Smooth muscle cell (in vitro differentiated cells): ENCODE measurements around the gene LRRC1. TPM values are rescaled to one million over a fixed set of nuclear protein-coding genes. Genes with fewer than 3 reads are reported as not detected.

Experiments used
- DNase-seq: peaks from one replicate; lab custom pipeline; 2025; ENCODE audit not compliant: unreplicated experiment; lab: John Stamatoyannopoulos, UW
- H2AFZ ChIP-seq: fragments of 200-600 bp; sonication (generic); 2 replicates; pipeline ENCODE4 v1.6.0; 2016; ENCODE audit warnings: antibody characterized with exemption, low read depth, mild to moderate bottlenecking
- H3F3A ChIP-seq: fragments of 200-600 bp; sonication (generic); 2 replicates; pipeline ENCODE4 v1.6.0; 2017; ENCODE audit warnings: antibody characterized with exemption, low read depth
- H3K27ac ChIP-seq: fragments of 200-600 bp; sonication (generic); 2 replicates; pipeline ENCODE4 v1.5.1; 2016; ENCODE audit warnings: low read depth, mild to moderate bottlenecking
- H3K27me3 ChIP-seq: fragments of 200-600 bp; sonication (generic); 2 replicates; pipeline ENCODE4 v1.6.1; 2016; ENCODE audit warnings: low read depth, mild to moderate bottlenecking
- H3K36me3 ChIP-seq: fragments of 200-600 bp; sonication (generic); 2 replicates; pipeline ENCODE4 v1.5.1; 2016; ENCODE audit warnings: low read depth
- H3K4me1 ChIP-seq: fragments of 200-600 bp; sonication (generic); 2 replicates; pipeline ENCODE4 v1.5.1; 2016; ENCODE audit warnings: low read depth
- H3K4me2 ChIP-seq: fragments of 200-600 bp; sonication (generic); 2 replicates; pipeline ENCODE4 v1.6.0; 2016; ENCODE audit warnings: mild to moderate bottlenecking
- H3K4me3 ChIP-seq: fragments of 200-600 bp; sonication (generic); 2 replicates; pipeline ENCODE4 v1.5.1; 2016; ENCODE audit warnings: mild to moderate bottlenecking
- H3K79me2 ChIP-seq: fragments of 200-600 bp; sonication (generic); 2 replicates; pipeline ENCODE4 v1.6.0; 2016; ENCODE audit warnings: low read depth, mild to moderate bottlenecking
- H3K9ac ChIP-seq: fragments of 200-600 bp; sonication (generic); 2 replicates; pipeline ENCODE4 v1.6.0; 2016; ENCODE audit warnings: low read depth
- H3K9me3 ChIP-seq: fragments of 200-600 bp; sonication (generic); replicated peaks from 2 replicates; pipeline ENCODE4 v1.5.1; 2016; ENCODE audit warnings: low read depth
- H4K20me1 ChIP-seq: fragments of 200-600 bp; sonication (generic); 2 replicates; pipeline ENCODE4 v1.6.0; 2016; ENCODE audit warnings: low read depth
- CTCF ChIP-seq: fragments of 200-600 bp; sonication (generic); IDR thresholded peaks from 2 replicates; pipeline ENCODE4 v1.5.1; 2017; ENCODE audit warnings: borderline replicate concordance, mild to moderate bottlenecking, antibody characterized with exemption; ENCODE audit not compliant: insufficient read depth, poor library complexity, severe bottlenecking
- whole genome bisulfite sequencing: methylation state at CpG from one replicate; pipeline ENCODE4 v1.1.7; 2016; ENCODE audit warnings: low lambda C conversion rate; 5-methylcytosine and 5-hydroxymethylcytosine counted together
- polyA plus RNA-seq: library from polyadenylated mRNA; unstranded; fragments of >200 nt; fragmentation: Nextera tagmentation; extraction: Ambion mirVana; gene quantifications from 2 replicates; pipeline ENCODE4 v1.2.1, GENCODE V29; 2016
- total RNA-seq: library from RNA; depleted of rRNA; stranded (reverse); fragments of >200 nt; gene quantifications from 2 replicates; pipeline ENCODE4 v1.2.3, GENCODE V29; 2014

Gene LRRC1
- total and polyA plus RNA-seq, 2 experiments from 2014 or later, result 11.8 to 19.9 TPM

DNA sequence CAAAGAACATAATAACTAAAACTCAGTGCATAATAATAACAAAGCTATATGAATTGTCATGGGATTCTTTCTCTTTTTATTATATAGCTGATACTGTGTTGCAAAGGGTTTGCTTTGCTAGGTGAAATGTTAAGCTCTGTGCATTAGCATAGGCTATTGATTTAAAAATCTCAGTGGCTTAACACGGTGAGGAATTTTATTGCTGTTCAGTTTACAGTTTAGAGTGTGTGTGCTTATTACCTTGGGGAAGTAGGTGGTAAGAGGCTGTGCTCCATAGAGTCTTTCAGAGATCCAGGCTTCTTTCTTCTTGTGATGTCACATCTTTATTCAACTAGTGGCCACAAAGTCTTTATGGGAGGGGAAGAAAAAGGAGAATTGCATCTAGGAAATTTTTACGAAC, 55.7 kb downstream of the LRRC1 start:
- no peaks in the 10 kb centered on the region for H3K36me3 ChIP-seq
- H3K27ac ChIP-seq, result no peak overlapping the region
- H3F3A ChIP-seq, result no peaks in the 10 kb centered on the region
- H3K27me3 ChIP-seq, result no peaks in the 10 kb centered on the region
- H3K79me2 ChIP-seq, result peaks cover 17% of the 10 kb centered on the region
- no peaks in the 10 kb centered on the region for H3K4me1 ChIP-seq
- TF ChIP-seq CTCF, result no peak
- peaks cover 15% of the 10 kb centered on the region for H4K20me1 ChIP-seq
- no peak overlapping the region for H2AFZ ChIP-seq
- H3K9ac ChIP-seq, result no peak overlapping the region
- no peak overlapping the region for H3K4me2 ChIP-seq
- H3K4me3 ChIP-seq, result no peak overlapping the region
- WGBS, result 91% methylated on average over 2 of the region's 2 CpGs
- H3K9me3 ChIP-seq, result no peaks in the 10 kb centered on the region
- DNase-seq, result no peak

DNA sequence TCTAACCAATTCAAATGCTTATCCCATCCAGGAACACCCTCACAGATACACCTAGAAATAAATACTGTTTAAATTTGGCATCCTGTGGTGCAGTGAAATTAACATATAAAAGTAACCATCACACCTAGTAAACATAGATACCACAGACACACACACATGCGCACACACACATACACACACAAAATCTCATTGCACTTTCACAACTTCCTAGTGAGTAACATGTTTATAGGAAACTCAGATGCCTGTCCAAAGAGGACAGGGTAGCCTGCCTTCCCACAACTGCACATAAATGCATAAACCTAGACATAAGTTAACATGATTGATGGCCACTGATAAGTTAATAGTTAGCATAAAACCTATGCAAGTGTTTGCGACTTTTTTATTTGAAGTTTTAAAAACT, 56.8 kb downstream of the LRRC1 start:
- Histone ChIP-seq H3K79me2 (peaks cover 26% of the 10 kb centered on the region), H3K4me2 (no peak overlapping the region), H3K9me3 (no peaks in the 10 kb centered on the region), H3K4me3 (no peak overlapping the region), H3F3A (no peaks in the 10 kb centered on the region), H2AFZ (no peak overlapping the region), H3K4me1 (no peaks in the 10 kb centered on the region), H3K36me3 (no peaks in the 10 kb centered on the region), H3K27ac (no peak overlapping the region), H4K20me1 (peaks cover 14% of the 10 kb centered on the region), H3K27me3 (no peaks in the 10 kb centered on the region), H3K9ac (no peak overlapping the region)
- no peak for DNase-seq
- 94% methylated on average over 2 of the region's 2 CpGs for WGBS
- TF ChIP-seq CTCF, result no peak

DNA sequence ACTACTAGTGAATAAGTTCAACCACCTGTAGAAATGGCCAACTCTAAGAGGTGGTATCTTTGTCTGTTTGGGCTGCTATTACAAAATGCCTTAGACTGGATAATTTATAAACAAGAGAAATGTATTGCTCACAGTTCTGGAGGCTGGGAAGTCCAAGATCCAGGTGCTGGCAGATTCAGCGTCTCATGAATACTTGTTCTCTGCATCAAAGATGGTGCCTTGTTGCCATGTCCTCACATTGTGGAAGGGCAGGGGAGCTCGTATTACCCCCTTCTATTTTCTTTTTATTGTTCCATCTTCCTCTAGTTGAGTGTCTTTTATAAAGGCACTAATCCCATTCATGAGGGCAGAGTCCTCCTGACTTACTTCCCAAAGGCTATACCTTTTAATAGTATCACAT, 58.0 kb downstream of the LRRC1 start:
- DNase-seq, result no peak
- Histone ChIP-seq H3K4me2 (no peak overlapping the region), H2AFZ (no peak overlapping the region), H3K27ac (no peak overlapping the region), H3K9me3 (no peaks in the 10 kb centered on the region), H3K36me3 (no peaks in the 10 kb centered on the region), H3K9ac (no peak overlapping the region), H3F3A (no peaks in the 10 kb centered on the region), H4K20me1 (peaks cover 7% of the 10 kb centered on the region), H3K79me2 (peaks cover 33% of the 10 kb centered on the region), H3K27me3 (no peaks in the 10 kb centered on the region), H3K4me3 (no peak overlapping the region), H3K4me1 (no peaks in the 10 kb centered on the region)
- WGBS, result 74% methylated on average over 2 of the region's 2 CpGs
- no peak for TF ChIP-seq CTCF

- TF ChIP-seq CTCF, result no peak
- no peak for DNase-seq
- no peak overlapping the region for H2AFZ ChIP-seq
- peaks cover 33% of the 10 kb centered on the region for H3K79me2 ChIP-seq
- no peaks in the 10 kb centered on the region for H3F3A ChIP-seq
- H4K20me1 ChIP-seq, result peaks cover 7% of the 10 kb centered on the region
- no peak overlapping the region for H3K4me3 ChIP-seq
- 89% methylated on average over 5 of the region's 5 CpGs for WGBS
- H3K27me3 ChIP-seq, result no peaks in the 10 kb centered on the region
- H3K36me3 ChIP-seq, result no peaks in the 10 kb centered on the region
- H3K9me3 ChIP-seq, result no peaks in the 10 kb centered on the region
- H3K4me1 ChIP-seq, result no peaks in the 10 kb centered on the region
- H3K27ac ChIP-seq, result no peak overlapping the region
- no peak overlapping the region for H3K9ac ChIP-seq
- H3K4me2 ChIP-seq, result no peak overlapping the region
Observed at GRCh38 chr6:53854843-53855567, 60.2 kb downstream of the LRRC1 start.
